Natural killer cell (primary cell): ENCODE measurements around the gene SORCS2. TPM values are rescaled to one million over a fixed set of nuclear protein-coding genes. Genes with fewer than 3 reads are reported as not detected.

Experiments
- ATAC-seq, 3 donors: fragments of 150-1000 bp in 2 of 3; fragments of 200-7000 bp in 1 of 3; cut with Tn5 transposase; 1 replicate in 1 of 3; 2 replicates in 2 of 3; pipeline ENCODE4 v1.10.0; 2021; ENCODE audit warnings: mild to moderate bottlenecking in 2 of 3, moderate library complexity in 2 of 3
- DNase-seq, 2 donors: peaks; one replicate each; pipeline versions ENCODE4 v3.0.0 to v3.0.0-alpha.2; 2013 to 2021; ENCODE audit warnings: mixed read lengths in 1 of 2
- H3K27ac ChIP-seq: one replicate; pipeline ENCODE4 v1.5.1; 2013; ENCODE audit warnings: mild to moderate bottlenecking, low read length
- H3K27me3 ChIP-seq: one replicate; pipeline ENCODE4 v1.6.1; 2013; ENCODE audit warnings: low read length; ENCODE audit not compliant: control insufficient read depth, insufficient read depth
- H3K36me3 ChIP-seq: one replicate; pipeline ENCODE4 v1.6.1; 2013; ENCODE audit warnings: low read length; ENCODE audit not compliant: control insufficient read depth, insufficient read depth
- H3K4me1 ChIP-seq: one replicate; pipeline ENCODE4 v1.6.1; 2013; ENCODE audit warnings: low read length; ENCODE audit not compliant: control insufficient read depth, insufficient read depth
- H3K4me3 ChIP-seq: one replicate; pipeline ENCODE4 v1.5.1; 2013; ENCODE audit warnings: low read length
- H3K9me3 ChIP-seq: one replicate; pipeline ENCODE4 v1.6.1; 2013; ENCODE audit warnings: low read length; ENCODE audit not compliant: control insufficient read depth, insufficient read depth
- H3K27ac Mint-ChIP-seq, 2 donors: one replicate each; pipeline ENCODE4 v1.8.0; 2022; ENCODE audit warnings: mild to moderate bottlenecking in 2 of 2, mixed read lengths in 2 of 2, moderate library complexity in 1 of 2
- H3K27me3 Mint-ChIP-seq, 2 donors: one replicate each; pipeline ENCODE4 v1.8.0; 2022; ENCODE audit warnings: low read depth in 2 of 2, mixed read lengths in 2 of 2
- H3K36me3 Mint-ChIP-seq: one replicate; pipeline ENCODE4 v1.8.0; 2022; ENCODE audit warnings: mixed read lengths
- H3K4me1 Mint-ChIP-seq, 2 donors: one replicate each; pipeline ENCODE4 v1.8.0; 2022; ENCODE audit warnings: mixed read lengths in 2 of 2
- H3K4me3 Mint-ChIP-seq: one replicate; pipeline ENCODE4 v1.8.0; 2022; ENCODE audit warnings: mild to moderate bottlenecking, moderate library complexity, mixed read lengths
- H3K9me3 Mint-ChIP-seq, 2 donors: one replicate each; pipeline ENCODE4 v1.8.0; 2022; ENCODE audit warnings: mixed read lengths in 2 of 2
- WGBS: methylation state at CpG from one replicate; pipeline ENCODE4 v1.1.7; 2013; ENCODE audit warnings: missing lambda C conversion rate; ENCODE audit not compliant: insufficient coverage; 5-methylcytosine and 5-hydroxymethylcytosine counted together
- intact Hi-C: fragments of 100-400 bp; cut with micrococcal nuclease; formaldehyde crosslinking; loops from one replicate; pipeline ENCODE4 v1.14.2; 2022
- total RNA-seq, 4 donors: library from RNA; stranded (reverse); fragments of 120-200 nt in 1 of 4; gene quantifications; one replicate each; pipeline versions ENCODE4 v1.2.3 to v1.2.4, GENCODE V29; 2013 to 2022
- TF ChIP-seq, protein P1 (sequence below): fragments of 200-600 bp; IDR thresholded peaks from one replicate; pipeline ENCODE4 v1.8.0; 2022; ENCODE audit warnings: antibody characterized with exemption

Gene SORCS2
- total RNA-seq, 3 donors from 2014 or later (not counting 1 experiment from before 2014, with no cell fraction given) = 1.2 to 2.5 (median 1.4) TPM

- Mint-ChIP-seq H3K36me3 (no peaks in the 10 kb centered on the region), H3K27me3 (peaks cover 2 to 7% of the 10 kb centered on the region in 2 donors), H3K4me3 (no peak overlapping the region), H3K9me3 (no peaks in the 10 kb centered on the region), H3K27ac (no peak overlapping the region), H3K4me1 (peaks cover 1 to 8% of the 10 kb centered on the region in 2 donors)
- intact Hi-C loops = no loop called here
- no peaks in the 10 kb centered on the region for H3K4me1 ChIP-seq
- no peaks in the 10 kb centered on the region for H3K36me3 ChIP-seq
- H3K4me3 ChIP-seq = no peak overlapping the region
- TF ChIP-seq, protein P1, sequence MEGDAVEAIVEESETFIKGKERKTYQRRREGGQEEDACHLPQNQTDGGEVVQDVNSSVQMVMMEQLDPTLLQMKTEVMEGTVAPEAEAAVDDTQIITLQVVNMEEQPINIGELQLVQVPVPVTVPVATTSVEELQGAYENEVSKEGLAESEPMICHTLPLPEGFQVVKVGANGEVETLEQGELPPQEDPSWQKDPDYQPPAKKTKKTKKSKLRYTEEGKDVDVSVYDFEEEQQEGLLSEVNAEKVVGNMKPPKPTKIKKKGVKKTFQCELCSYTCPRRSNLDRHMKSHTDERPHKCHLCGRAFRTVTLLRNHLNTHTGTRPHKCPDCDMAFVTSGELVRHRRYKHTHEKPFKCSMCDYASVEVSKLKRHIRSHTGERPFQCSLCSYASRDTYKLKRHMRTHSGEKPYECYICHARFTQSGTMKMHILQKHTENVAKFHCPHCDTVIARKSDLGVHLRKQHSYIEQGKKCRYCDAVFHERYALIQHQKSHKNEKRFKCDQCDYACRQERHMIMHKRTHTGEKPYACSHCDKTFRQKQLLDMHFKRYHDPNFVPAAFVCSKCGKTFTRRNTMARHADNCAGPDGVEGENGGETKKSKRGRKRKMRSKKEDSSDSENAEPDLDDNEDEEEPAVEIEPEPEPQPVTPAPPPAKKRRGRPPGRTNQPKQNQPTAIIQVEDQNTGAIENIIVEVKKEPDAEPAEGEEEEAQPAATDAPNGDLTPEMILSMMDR = no peak
- DNase-seq = no peak
- no peaks in the 10 kb centered on the region for H3K9me3 ChIP-seq
- H3K27ac ChIP-seq = no peak overlapping the region
- no peaks in the 10 kb centered on the region for H3K27me3 ChIP-seq
- 94% methylated on average over 30 of the region's 30 CpGs for WGBS
- ATAC-seq = no peak
Measured at GRCh38 chr4:7787681-7788141, 595.4 kb downstream of the SORCS2 start.

DNA sequence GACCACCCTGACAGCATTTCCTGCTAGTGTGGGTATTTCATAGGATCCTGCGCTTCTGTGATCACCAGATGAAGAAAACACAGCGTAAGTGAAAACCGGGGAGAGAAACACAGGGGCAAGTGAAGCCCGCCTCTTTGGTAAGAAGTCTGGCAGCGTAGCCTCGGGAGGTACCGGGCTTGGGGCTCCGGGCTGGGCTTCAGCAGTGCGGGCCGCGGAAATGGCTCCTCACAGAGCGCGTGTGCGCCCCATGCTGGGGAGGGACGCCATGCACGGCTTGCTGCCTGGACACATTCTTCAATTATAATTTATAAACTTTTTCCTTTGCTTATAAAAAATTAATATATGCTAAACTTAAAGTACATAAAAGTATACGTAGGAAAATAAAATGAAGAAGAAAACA, 595.9 kb downstream of the SORCS2 start:
- Histone ChIP-seq H3K27me3 (no peaks in the 10 kb centered on the region), H3K4me3 (no peak overlapping the region), H3K27ac (no peak overlapping the region), H3K36me3 (no peaks in the 10 kb centered on the region), H3K4me1 (no peaks in the 10 kb centered on the region), H3K9me3 (no peaks in the 10 kb centered on the region)
- H3K27me3 Mint-ChIP-seq = peaks cover 2 to 7% of the 10 kb centered on the region in 2 donors
- WGBS = 93% methylated on average over 13 of the region's 17 CpGs
- no peak overlapping the region for H3K4me3 Mint-ChIP-seq
- no peak overlapping the region for H3K27ac Mint-ChIP-seq
- H3K4me1 Mint-ChIP-seq = peaks cover 0 to 7% of the 10 kb centered on the region in 2 donors
- no peak for DNase-seq
- TF ChIP-seq, protein P1 = no peak
- no peak for ATAC-seq
- intact Hi-C loops = no loop called here
- H3K9me3 Mint-ChIP-seq = no peaks in the 10 kb centered on the region
- H3K36me3 Mint-ChIP-seq = no peaks in the 10 kb centered on the region

GRCh38 chr4:7788694-7789425, 596.5 kb downstream of the SORCS2 start:
- Mint-ChIP-seq H3K4me1 (peaks cover 0 to 2% of the 10 kb centered on the region in 2 donors), H3K4me3 (no peak overlapping the region), H3K36me3 (no peaks in the 10 kb centered on the region), H3K27ac (no peak overlapping the region), H3K27me3 (peaks cover 0 to 7% of the 10 kb centered on the region in 2 donors), H3K9me3 (no peaks in the 10 kb centered on the region)
- no peaks in the 10 kb centered on the region for H3K4me1 ChIP-seq
- ATAC-seq (no peak), DNase-seq (no peak)
- WGBS = 90% methylated on average over 12 of the region's 13 CpGs
- intact Hi-C loops = no loop called here
- H3K27me3 ChIP-seq = no peaks in the 10 kb centered on the region
- no peak overlapping the region for H3K27ac ChIP-seq
- no peaks in the 10 kb centered on the region for H3K9me3 ChIP-seq
- TF ChIP-seq, protein P1 = no peak
- H3K4me3 ChIP-seq = no peak overlapping the region
- no peaks in the 10 kb centered on the region for H3K36me3 ChIP-seq
